GM12891 (cell line): Measurements from ENCODE around the gene TRERF1.

ENCODE experiments used
- POLR2A ChIP-seq: IDR thresholded peaks from 2 replicates; pipeline ENCODE4 v1.6.1; 2011; ENCODE audit warnings: low read depth, low read length, control low read depth
- TAF1 ChIP-seq: IDR thresholded peaks from 2 replicates; pipeline ENCODE4 v1.6.1; 2011; ENCODE audit warnings: low read depth, low read length, control low read depth

GRCh38 chr6:42313038-42313437 is 138.7 kb downstream of the TRERF1 start:
- TF ChIP-seq TAF1 (no peak), POLR2A (no peak)
